ENCODE results near the gene GCC2.
"Not testable (repeated sequence)": the region's sequence is repeated elsewhere in the genome, so short reads cannot be mapped to it uniquely, and the experiment has no call there.

Gene GCC2

DNA sequence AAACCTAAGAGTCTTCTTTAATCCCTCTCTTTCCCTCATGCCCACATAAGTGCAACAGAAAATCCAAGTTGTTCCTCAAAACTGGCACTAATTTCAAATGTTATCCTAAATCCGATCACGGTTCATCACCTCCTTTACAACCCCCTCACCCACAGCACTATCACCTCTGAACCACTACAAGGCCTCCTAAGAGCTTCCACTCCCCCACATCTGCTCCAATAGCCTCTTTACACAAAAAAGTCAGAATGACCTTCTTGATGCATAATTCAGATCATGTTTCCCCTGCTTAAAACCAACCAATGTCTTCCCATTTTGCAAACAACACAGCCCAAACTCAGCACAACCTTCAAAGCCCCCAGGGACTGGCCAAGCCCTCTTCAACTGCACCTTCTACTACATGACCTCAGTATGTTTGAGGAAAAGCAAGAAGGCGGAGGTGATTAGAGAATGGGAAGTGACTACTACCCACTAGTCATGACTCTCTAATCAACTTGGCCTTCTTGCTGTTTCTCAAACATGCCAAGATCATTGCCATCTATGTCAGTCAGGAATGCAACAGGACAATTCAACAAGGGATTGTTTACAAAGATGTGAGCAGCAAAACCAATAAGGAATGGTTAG lies 34.6 kb upstream of the GCC2 start:
- Histone ChIP-seq H3K4me1 (ENCODE audit: control insufficient read depth, insufficient read depth, low read length) (peaks cover 7% of the 10 kb centered on the region), H3K9ac (ENCODE audit: low read depth, low read length) (no peak overlapping the region), H3K36me3 (ENCODE audit: insufficient read depth, low read length) (no peaks in the 10 kb centered on the region), H3K9me3 (replicated peaks; ENCODE audit: low read length) (no peaks in the 10 kb centered on the region), H3K4me3 (ENCODE audit: low read length) (no peak overlapping the region), H3K4me2 (ENCODE audit: low read length) (no peak overlapping the region), H3K27me3 (ENCODE audit: control insufficient read depth, insufficient read depth, low read length) (no peaks in the 10 kb centered on the region)

DNA sequence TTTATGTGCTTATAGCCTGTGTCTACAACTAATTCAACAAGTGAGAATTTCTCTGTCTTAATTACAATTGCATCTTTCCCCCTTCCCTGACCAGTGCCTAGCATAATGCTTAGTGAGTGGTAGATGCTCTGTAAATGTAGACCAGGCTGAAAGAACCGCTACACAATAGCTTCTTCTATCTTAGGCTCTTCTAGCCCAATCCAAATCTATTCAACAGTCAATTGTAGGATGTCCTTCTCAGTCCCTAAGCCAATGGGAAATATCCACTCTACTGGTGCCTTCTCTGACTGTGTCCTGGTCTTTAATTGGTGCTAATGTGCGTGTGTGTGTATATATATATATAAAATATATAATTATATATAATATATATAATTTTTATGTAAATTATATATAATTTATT lies 34.1 kb upstream of the GCC2 start:
- Histone ChIP-seq H3K4me2 (ENCODE audit: low read length) (no peak overlapping the region), H3K27me3 (ENCODE audit: control insufficient read depth, insufficient read depth, low read length) (no peaks in the 10 kb centered on the region), H3K36me3 (ENCODE audit: insufficient read depth, low read length) (no peaks in the 10 kb centered on the region), H3K4me3 (ENCODE audit: low read length) (no peak overlapping the region), H3K9ac (ENCODE audit: low read depth, low read length) (no peak overlapping the region), H3K4me1 (ENCODE audit: control insufficient read depth, insufficient read depth, low read length) (peaks cover 7% of the 10 kb centered on the region), H3K9me3 (replicated peaks; ENCODE audit: low read length) (no peaks in the 10 kb centered on the region)

- no peaks in the 10 kb centered on the region for H3K36me3 ChIP-seq (ENCODE audit: insufficient read depth, low read length)
- no peak overlapping the region for H3K4me2 ChIP-seq (ENCODE audit: low read length)
- peaks cover 7% of the 10 kb centered on the region for H3K4me1 ChIP-seq (ENCODE audit: control insufficient read depth, insufficient read depth, low read length)
- no peaks in the 10 kb centered on the region for H3K27me3 ChIP-seq (ENCODE audit: control insufficient read depth, insufficient read depth, low read length)
- H3K9me3 ChIP-seq (replicated peaks; ENCODE audit: low read length), result no peaks in the 10 kb centered on the region
- H3K9ac ChIP-seq (ENCODE audit: low read depth, low read length), result no peak overlapping the region
- H3K4me3 ChIP-seq (ENCODE audit: low read length), result no peak overlapping the region
These were observed 31.8 kb upstream of the GCC2 start for GRCh38 chr2:108417254-108417653.

DNA sequence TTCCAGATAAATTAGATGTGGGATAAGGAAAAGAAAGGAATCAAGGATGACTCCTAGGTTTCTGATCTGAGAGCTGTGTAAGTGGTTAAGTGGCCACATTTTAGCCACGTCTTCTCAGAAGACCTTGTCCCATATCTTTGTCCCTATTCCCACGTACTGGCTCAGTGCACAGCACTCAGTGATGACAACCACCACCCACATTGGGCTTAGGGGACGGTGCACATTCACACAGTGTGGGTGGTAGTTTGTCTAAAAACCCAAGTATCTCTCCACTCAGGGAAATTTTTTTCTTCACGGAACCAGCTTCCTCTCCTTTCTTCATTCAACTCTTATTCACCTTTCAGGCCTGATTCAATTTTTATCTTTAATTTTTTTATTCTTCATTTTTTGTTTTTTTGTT lies 30.6 kb upstream of the GCC2 start:
- Histone ChIP-seq H3K4me2 (ENCODE audit: low read length) (no peak overlapping the region), H3K36me3 (ENCODE audit: insufficient read depth, low read length) (no peaks in the 10 kb centered on the region), H3K9me3 (replicated peaks; ENCODE audit: low read length) (no peaks in the 10 kb centered on the region), H3K27me3 (ENCODE audit: control insufficient read depth, insufficient read depth, low read length) (no peaks in the 10 kb centered on the region), H3K4me1 (ENCODE audit: control insufficient read depth, insufficient read depth, low read length) (peaks cover 3% of the 10 kb centered on the region), H3K9ac (ENCODE audit: low read depth, low read length) (no peak overlapping the region), H3K4me3 (ENCODE audit: low read length) (no peak overlapping the region)

- H3K4me3 ChIP-seq (ENCODE audit: low read length), result no peak overlapping the region
- no peaks in the 10 kb centered on the region for H3K9me3 ChIP-seq (replicated peaks; ENCODE audit: low read length)
These were observed 25.9 kb upstream of the GCC2 start for GRCh38 chr2:108423067-108423466.

GRCh38 chr2:108423502-108424251 lies 25.3 kb upstream of the GCC2 start:
- Histone ChIP-seq H3K9me3 (replicated peaks; ENCODE audit: low read length) (no peaks in the 10 kb centered on the region), H3K9ac (ENCODE audit: low read depth, low read length) (no peak overlapping the region), H3K4me3 (ENCODE audit: low read length) (no peak overlapping the region), H3K36me3 (ENCODE audit: insufficient read depth, low read length) (no peaks in the 10 kb centered on the region), H3K4me2 (ENCODE audit: low read length) (no peak overlapping the region), H3K4me1 (ENCODE audit: control insufficient read depth, insufficient read depth, low read length) (no peaks in the 10 kb centered on the region), H3K27me3 (ENCODE audit: control insufficient read depth, insufficient read depth, low read length) (no peaks in the 10 kb centered on the region)

More at GRCh38 chr2:108423067-108423466, 25.9 kb upstream of the GCC2 start:
- no peaks in the 10 kb centered on the region for H3K36me3 ChIP-seq (ENCODE audit: insufficient read depth, low read length)
- no peak overlapping the region for H3K4me2 ChIP-seq (ENCODE audit: low read length)
- H3K27me3 ChIP-seq (ENCODE audit: control insufficient read depth, insufficient read depth, low read length), result no peaks in the 10 kb centered on the region
- H3K9ac ChIP-seq (ENCODE audit: low read depth, low read length), result no peak overlapping the region
- no peaks in the 10 kb centered on the region for H3K4me1 ChIP-seq (ENCODE audit: control insufficient read depth, insufficient read depth, low read length)

DNA sequence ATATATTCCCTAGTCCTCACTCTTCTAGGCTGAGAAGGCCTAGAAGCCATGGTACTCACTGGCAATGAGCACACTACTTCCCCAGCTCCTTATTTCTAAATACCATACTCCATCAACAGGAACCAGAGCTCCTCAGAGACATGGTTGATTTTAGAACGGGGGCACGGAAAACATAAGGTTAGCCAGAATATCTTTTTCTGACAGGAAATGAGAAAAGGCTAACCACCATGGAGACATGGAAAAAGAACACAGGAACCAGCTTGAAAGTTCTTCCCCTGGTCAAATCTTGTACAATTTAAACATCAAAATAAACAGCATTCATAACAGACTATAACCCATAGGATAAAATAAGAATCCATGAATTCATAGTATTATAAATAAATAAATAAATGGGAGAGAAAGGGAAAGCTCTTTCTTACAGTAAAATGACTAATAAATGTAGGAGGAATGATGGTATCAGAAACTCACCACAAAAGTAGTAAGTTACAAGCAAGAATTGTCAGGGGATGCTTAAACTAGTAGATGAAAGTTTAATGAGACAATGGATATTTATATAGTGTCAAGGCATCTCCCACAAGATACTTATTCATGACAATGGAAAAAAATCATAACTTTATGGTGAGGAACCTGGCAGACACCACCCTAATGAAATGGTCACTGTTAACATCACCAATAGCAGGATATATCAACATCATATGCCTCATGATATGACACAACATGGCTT lies 20.6 kb upstream of the GCC2 start:
- no peak overlapping the region for H3K9ac ChIP-seq (ENCODE audit: low read depth, low read length)
- H3K36me3 ChIP-seq (ENCODE audit: insufficient read depth, low read length), result no peaks in the 10 kb centered on the region
- no peak overlapping the region for H3K4me2 ChIP-seq (ENCODE audit: low read length)
- no peaks in the 10 kb centered on the region for H3K9me3 ChIP-seq (replicated peaks; ENCODE audit: low read length)
- H3K4me3 ChIP-seq (ENCODE audit: low read length), result no peak overlapping the region
- H3K4me1 ChIP-seq (ENCODE audit: control insufficient read depth, insufficient read depth, low read length), result no peaks in the 10 kb centered on the region
- peaks cover 6% of the 10 kb centered on the region for H3K27me3 ChIP-seq (ENCODE audit: control insufficient read depth, insufficient read depth, low read length)

GRCh38 chr2:108435578-108435977 lies 13.4 kb upstream of the GCC2 start:
- H3K9ac ChIP-seq (ENCODE audit: low read depth, low read length); H3K27me3 ChIP-seq (ENCODE audit: control insufficient read depth, insufficient read depth, low read length); H3K4me2 ChIP-seq (ENCODE audit: low read length); H3K36me3 ChIP-seq (ENCODE audit: insufficient read depth, low read length); H3K9me3 ChIP-seq (replicated peaks; ENCODE audit: low read length); H3K4me1 ChIP-seq (ENCODE audit: control insufficient read depth, insufficient read depth, low read length); H3K4me3 ChIP-seq (ENCODE audit: low read length): not testable (repeated sequence)

DNA sequence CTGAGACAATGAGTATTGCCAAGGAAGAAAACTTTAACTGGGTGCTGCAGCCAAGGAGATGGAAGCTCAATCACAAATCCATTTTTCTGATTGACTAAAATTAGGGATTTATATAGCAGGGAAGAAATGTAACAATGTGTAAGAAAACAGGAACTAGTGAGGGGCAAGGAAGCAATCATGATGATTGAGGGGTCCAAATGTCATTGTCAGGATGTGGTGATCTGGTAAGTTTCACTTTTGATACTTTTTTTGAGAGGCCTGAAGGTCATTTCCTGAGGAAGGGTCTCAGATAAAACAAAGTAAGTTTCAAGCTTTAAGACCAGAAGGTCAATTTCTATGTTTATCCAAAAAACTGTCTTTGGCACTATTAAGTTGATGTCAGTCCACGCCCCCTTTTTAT lies 12.0 kb upstream of the GCC2 start:
- no peaks in the 10 kb centered on the region for H3K27me3 ChIP-seq (ENCODE audit: control insufficient read depth, insufficient read depth, low read length)

DNA sequence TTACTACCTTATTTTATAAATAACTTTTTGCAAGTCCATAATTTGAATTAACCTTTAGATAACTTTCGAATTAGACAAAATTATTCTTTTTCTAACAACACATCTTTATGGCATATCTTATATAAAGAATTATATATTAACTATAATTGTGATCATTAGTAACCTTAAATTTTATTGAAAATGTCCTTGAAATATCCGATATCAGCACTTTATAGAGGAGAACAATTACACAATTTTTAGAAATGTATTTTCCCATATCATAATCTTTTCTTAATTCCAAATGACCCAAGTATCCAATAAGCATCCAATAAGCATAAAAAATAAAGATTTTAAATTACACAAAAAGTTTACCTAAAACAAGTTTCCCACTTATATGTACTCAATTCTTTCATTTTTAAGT lies 7.3 kb upstream of the GCC2 start:
- no peak overlapping the region for H3K4me2 ChIP-seq (ENCODE audit: low read length)
- no peaks in the 10 kb centered on the region for H3K27me3 ChIP-seq (ENCODE audit: control insufficient read depth, insufficient read depth, low read length)
- H3K36me3 ChIP-seq (ENCODE audit: insufficient read depth, low read length), result no peaks in the 10 kb centered on the region
- H3K4me3 ChIP-seq (ENCODE audit: low read length), result no peak overlapping the region
- H3K9me3 ChIP-seq (replicated peaks; ENCODE audit: low read length), result no peaks in the 10 kb centered on the region
- H3K4me1 ChIP-seq (ENCODE audit: control insufficient read depth, insufficient read depth, low read length), result no peaks in the 10 kb centered on the region
- H3K9ac ChIP-seq (ENCODE audit: low read depth, low read length), result no peak overlapping the region

More for the DNA sequence above, 12.0 kb upstream of the GCC2 start:
- H3K4me3 ChIP-seq (ENCODE audit: low read length), result no peak overlapping the region
- H3K36me3 ChIP-seq (ENCODE audit: insufficient read depth, low read length), result no peaks in the 10 kb centered on the region
- H3K9me3 ChIP-seq (replicated peaks; ENCODE audit: low read length), result no peaks in the 10 kb centered on the region
- H3K9ac ChIP-seq (ENCODE audit: low read depth, low read length), result no peak overlapping the region
- H3K4me2 ChIP-seq (ENCODE audit: low read length), result no peak overlapping the region
- no peaks in the 10 kb centered on the region for H3K4me1 ChIP-seq (ENCODE audit: control insufficient read depth, insufficient read depth, low read length)

DNA sequence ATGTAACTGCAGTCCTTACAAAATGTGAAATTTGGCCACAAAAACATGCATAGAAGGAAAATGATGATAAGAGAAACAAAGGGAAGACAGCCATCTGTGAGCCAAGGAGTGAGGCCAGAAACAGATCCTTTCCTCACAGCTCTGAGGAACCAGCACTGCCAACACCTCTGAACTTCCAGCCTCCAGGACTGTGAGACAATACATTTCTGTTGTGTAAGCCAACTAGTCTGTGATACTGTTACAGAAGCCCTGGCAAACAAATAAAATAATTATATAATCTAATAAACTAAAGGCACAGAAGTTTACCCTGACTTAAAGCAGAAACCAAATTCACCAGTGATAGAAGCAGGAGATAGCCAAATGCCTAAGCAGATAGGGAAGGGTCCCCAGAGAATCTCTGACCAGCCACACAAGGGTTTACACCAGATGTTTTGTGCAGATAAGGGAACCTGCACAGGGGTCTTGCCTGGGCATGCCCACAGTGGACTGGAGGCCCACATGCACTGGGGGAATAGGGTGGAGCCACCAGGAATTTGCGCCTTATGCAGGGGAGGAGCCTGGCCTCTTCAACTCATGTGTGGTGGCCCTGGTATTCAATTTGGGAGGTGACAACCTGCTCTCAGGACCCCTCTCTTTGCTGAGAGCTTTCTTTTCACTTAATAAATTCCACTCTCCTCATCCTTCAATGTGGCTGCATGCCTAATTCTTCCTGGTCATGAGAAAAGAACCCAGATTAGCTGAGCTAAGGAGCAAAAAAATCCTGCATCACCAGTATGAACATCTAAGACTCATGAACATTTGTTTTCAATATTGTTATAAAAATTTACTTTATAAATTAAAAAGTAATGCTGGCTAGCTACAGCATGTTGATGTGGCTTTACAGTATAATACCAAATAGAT lies 3.8 kb upstream of the GCC2 start:
- Histone ChIP-seq H3K9ac (ENCODE audit: low read depth, low read length) (no peak overlapping the region), H3K27me3 (ENCODE audit: control insufficient read depth, insufficient read depth, low read length) (no peaks in the 10 kb centered on the region), H3K36me3 (ENCODE audit: insufficient read depth, low read length) (no peaks in the 10 kb centered on the region)

More for the DNA sequence above, 3.8 kb upstream of the GCC2 start:
- Histone ChIP-seq H3K4me2 (ENCODE audit: low read length) (no peak overlapping the region), H3K4me1 (ENCODE audit: control insufficient read depth, insufficient read depth, low read length) (peaks cover 10% of the 10 kb centered on the region), H3K9me3 (replicated peaks; ENCODE audit: low read length) (no peaks in the 10 kb centered on the region), H3K4me3 (ENCODE audit: low read length) (no peak overlapping the region)

Measured in skeletal muscle satellite cell (primary cell).